ENCODE measurements around the gene CLTCL1. TPM values are rescaled to one million over a fixed set of nuclear protein-coding genes. Genes with fewer than 3 reads are reported as not detected.

The CLTCL1 gene
- total RNA-seq, 3 donors from 2014 or later (not counting 1 experiment from before 2014, with no cell fraction given) = 0.86 to 1.2 (median 1.2) TPM

- peaks cover 2 to 19% of the 10 kb centered on the region in 2 donors for H3K4me1 Mint-ChIP-seq
- no peaks in the 10 kb centered on the region for H3K9me3 Mint-ChIP-seq
- Histone ChIP-seq H3K4me3 (ENCODE audit: low read length) (no peak overlapping the region), H3K27me3 (ENCODE audit: control insufficient read depth, insufficient read depth, low read length) (no peaks in the 10 kb centered on the region), H3K36me3 (ENCODE audit: control insufficient read depth, insufficient read depth, low read length) (peaks cover 78% of the 10 kb centered on the region), H3K4me1 (ENCODE audit: control insufficient read depth, insufficient read depth, low read length) (peaks cover 4% of the 10 kb centered on the region), H3K9me3 (ENCODE audit: control insufficient read depth, insufficient read depth, low read length) (no peaks in the 10 kb centered on the region), H3K27ac (ENCODE audit: low read length) (no peak overlapping the region)
- no peak for DNase-seq
- ATAC-seq = no peak
- H3K36me3 Mint-ChIP-seq = no peaks in the 10 kb centered on the region
- 95% methylated on average over 15 of the region's 15 CpGs for WGBS (ENCODE audit: insufficient coverage)
- no peak for TF ChIP-seq CTCF (IDR thresholded peaks at IDR 0.05)
- H3K4me3 Mint-ChIP-seq = no peak overlapping the region
- no peaks in the 10 kb centered on the region for H3K27me3 Mint-ChIP-seq (ENCODE audit: low read depth in 2 of 2)
- no peak overlapping the region for H3K27ac Mint-ChIP-seq
- intact Hi-C loops (cut with micrococcal nuclease) = no loop called here
Measured at GRCh38 chr22:19138217-19139000, 153.1 kb downstream of the CLTCL1 start.

- no peaks in the 10 kb centered on the region for H3K9me3 ChIP-seq (ENCODE audit: control insufficient read depth, insufficient read depth, low read length)
- Mint-ChIP-seq H3K27ac (no peak overlapping the region), H3K27me3 (ENCODE audit: low read depth in 2 of 2) (no peaks in the 10 kb centered on the region), H3K9me3 (no peaks in the 10 kb centered on the region), H3K36me3 (no peaks in the 10 kb centered on the region), H3K4me1 (peaks cover 0 to 17% of the 10 kb centered on the region in 2 donors), H3K4me3 (no peak overlapping the region)
- H3K27me3 ChIP-seq (ENCODE audit: control insufficient read depth, insufficient read depth, low read length) = no peaks in the 10 kb centered on the region
- intact Hi-C loops (cut with micrococcal nuclease) = no loop called here
- no peaks in the 10 kb centered on the region for H3K4me1 ChIP-seq (ENCODE audit: control insufficient read depth, insufficient read depth, low read length)
- TF ChIP-seq CTCF (IDR thresholded peaks at IDR 0.05) = no peak
- H3K27ac ChIP-seq (ENCODE audit: low read length) = no peak overlapping the region
- H3K4me3 ChIP-seq (ENCODE audit: low read length) = no peak overlapping the region
- ATAC-seq (no peak), DNase-seq (no peak)
- peaks cover 81% of the 10 kb centered on the region for H3K36me3 ChIP-seq (ENCODE audit: control insufficient read depth, insufficient read depth, low read length)
- WGBS (ENCODE audit: insufficient coverage) = 97% methylated on average over 11 of the region's 11 CpGs
Measured at GRCh38 chr22:19137384-19138216, 153.9 kb downstream of the CLTCL1 start.

- DNase-seq (no peak), ATAC-seq (no peak)
- no peaks in the 10 kb centered on the region for H3K27me3 Mint-ChIP-seq (ENCODE audit: low read depth in 2 of 2)
- no peak for TF ChIP-seq CTCF (IDR thresholded peaks at IDR 0.05)
- H3K36me3 Mint-ChIP-seq = no peaks in the 10 kb centered on the region
- no peak overlapping the region for H3K27ac Mint-ChIP-seq
- no peaks in the 10 kb centered on the region for H3K9me3 ChIP-seq (ENCODE audit: control insufficient read depth, insufficient read depth, low read length)
- H3K27ac ChIP-seq (ENCODE audit: low read length) = no peak overlapping the region
- H3K9me3 Mint-ChIP-seq = no peaks in the 10 kb centered on the region
- peaks cover 0 to 17% of the 10 kb centered on the region in 2 donors for H3K4me1 Mint-ChIP-seq
- intact Hi-C loops (cut with micrococcal nuclease) = no loop called here
- no peaks in the 10 kb centered on the region for H3K4me1 ChIP-seq (ENCODE audit: control insufficient read depth, insufficient read depth, low read length)
- H3K27me3 ChIP-seq (ENCODE audit: control insufficient read depth, insufficient read depth, low read length) = no peaks in the 10 kb centered on the region
- H3K4me3 Mint-ChIP-seq = no peak overlapping the region
- H3K36me3 ChIP-seq (ENCODE audit: control insufficient read depth, insufficient read depth, low read length) = peaks cover 76% of the 10 kb centered on the region
- no peak overlapping the region for H3K4me3 ChIP-seq (ENCODE audit: low read length)
- WGBS (ENCODE audit: insufficient coverage) = 98% methylated on average over 10 of the region's 10 CpGs
Measured at GRCh38 chr22:19136915-19137314, 154.6 kb downstream of the CLTCL1 start.

Data from natural killer cell (primary cell).